Subcutaneous adipose tissue (tissue), 4 donors: ENCODE results near the gene GNAT2. TPM values are rescaled to one million over a fixed set of nuclear protein-coding genes. Genes with fewer than 3 reads are reported as not detected.

Source experiments
- CTCF ChIP-seq: fragments of 450-650 bp; IDR thresholded peaks from one replicate; pipeline ENCODE4 v1.5.1; 2016; ENCODE audit warnings: low read depth, mild to moderate bottlenecking, control low read depth, antibody characterized with exemption, moderate library complexity
- total RNA-seq, 4 donors: library from RNA; depleted of rRNA; stranded (reverse); fragments of >200 nt; gene quantifications; one replicate each; pipeline ENCODE4 v1.1.0, GENCODE V29; 2016

Gene GNAT2
- total RNA-seq, 4 donors from 2014 or later, result not detected

GRCh38 chr1:109634771-109635750 lies 15.6 kb upstream of the GNAT2 start:
- no peak for TF ChIP-seq CTCF

- no peak for TF ChIP-seq CTCF
These were observed 14.9 kb upstream of the GNAT2 start for GRCh38 chr1:109634292-109634691.

- no peak for TF ChIP-seq CTCF
These were observed 13.4 kb upstream of the GNAT2 start for GRCh38 chr1:109632671-109633346.

GRCh38 chr1:109631513-109632505 lies 12.4 kb upstream of the GNAT2 start:
- no peak for TF ChIP-seq CTCF

GRCh38 chr1:109630898-109631512 lies 11.6 kb upstream of the GNAT2 start:
- no peak for TF ChIP-seq CTCF

- no peak for TF ChIP-seq CTCF
These were observed 10.9 kb upstream of the GNAT2 start for GRCh38 chr1:109630081-109630897.
